Measurements from ENCODE around the gene DOP1A. TPM values are rescaled to one million over a fixed set of nuclear protein-coding genes. Genes with fewer than 3 reads are reported as not detected.

The DOP1A gene
- total and polyA plus RNA-seq, 2 of the 4 experiments (the other 2 are of a cell fraction): 6.0 to 32.4 TPM

DNA sequence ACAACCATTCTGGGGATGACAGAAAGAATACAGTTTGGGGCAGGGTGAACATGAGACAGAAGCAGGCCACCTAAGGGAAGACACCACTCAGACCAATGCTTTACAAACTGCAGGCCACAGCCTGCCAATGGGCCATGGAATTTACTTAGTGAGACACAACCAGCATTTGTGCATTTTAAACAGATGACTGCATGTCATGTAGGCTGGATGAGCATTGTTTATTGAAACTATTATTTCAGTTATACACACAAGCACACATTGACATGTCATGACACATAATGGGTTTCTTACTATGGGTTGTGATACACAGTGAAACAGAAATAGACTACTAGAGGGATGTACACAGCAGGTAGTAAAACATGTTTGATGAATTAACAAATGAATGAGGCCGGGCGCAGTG, 117.6 kb downstream of the DOP1A start:
- peak; percentile 8; the same call in 1 of the 2 replicates for ATAC-seq (ENCODE audit: low read depth)
- no peak overlapping the region for H3K4ac ChIP-seq (ENCODE audit: low read depth, low read length)
- no peaks in the 10 kb centered on the region for H3K27me3 ChIP-seq (ENCODE audit: control insufficient read depth, insufficient read depth, low read length)
- no peak overlapping the region; the same call in 1 of the 2 replicates for H3K14ac ChIP-seq (replicated peaks; ENCODE audit: low read depth, low read length)
- H4K91ac ChIP-seq (ENCODE audit: insufficient read depth, low read depth, low read length): no peak overlapping the region
- peak; percentile 57 for DNase-seq
- H3K79me1 ChIP-seq (ENCODE audit: low read depth in 1 of 2, low read length in 2 of 2): peaks cover 35 to 56% of the 10 kb centered on the region in 2 experiments
- H4K5ac ChIP-seq (ENCODE audit: low read depth, low read length): no peak overlapping the region
- peaks cover 36% of the 10 kb centered on the region for H4K20me1 ChIP-seq (ENCODE audit: insufficient read depth, low read length)
- peak overlapping the region; percentile 55 for H2BK5ac ChIP-seq (ENCODE audit: low read depth, low read length, poor library complexity, severe bottlenecking)
- no peak overlapping the region for H2AK5ac ChIP-seq (ENCODE audit: low read depth, low read length)
- H3K4me3 ChIP-seq (ENCODE audit: insufficient read depth, low read depth, low read length): no peak overlapping the region
- POLR2A ChIA-PET (ENCODE audit: unreplicated experiment): no interaction called here
- CTCF ChIA-PET: no interaction called here
- peaks cover 2% of the 10 kb centered on the region for H3K4me1 ChIP-seq (ENCODE audit: control insufficient read depth, insufficient read depth, low read length)
- in situ Hi-C loops (cut with MboI; ENCODE audit: low sequenced_read_pairs) (no loop called here), intact Hi-C loops (cut with micrococcal nuclease) (no loop called here), dilution Hi-C loops (cut with HindIII; ENCODE audit: low sequenced_read_pairs, unreplicated experiment) (no loop called here)
- H3K9me1 ChIP-seq (ENCODE audit: insufficient read depth, low read length): peaks cover 6% of the 10 kb centered on the region; the same call in 1 of the 2 replicates
- H3K9me3 ChIP-seq (ENCODE audit: control insufficient read depth, insufficient read depth, low read length): no peaks in the 10 kb centered on the region
- no TSS peak for BruUV-seq (replicated peaks)
- no peak overlapping the region for H2AK9ac ChIP-seq (replicated peaks; ENCODE audit: low read depth, low read length, poor library complexity)
- peak overlapping the region; percentile 35 for H3K23ac ChIP-seq (ENCODE audit: low read depth, low read length)
- H2AFZ ChIP-seq (replicated peaks; ENCODE audit: low read length, poor library complexity): no peak overlapping the region
- no peak overlapping the region for H4K8ac ChIP-seq (ENCODE audit: low read depth in 2 of 2, low read length in 2 of 2)
- 100% methylated on average over 2 of the region's 2 CpGs; no CpG with 5 or more reads in 1 of the 2 experiments for WGBS, 2 experiments (ENCODE audit: extremely low coverage in 2 of 2, insufficient read length in 1 of 2)
- H3K4me2 ChIP-seq (ENCODE audit: low read depth, low read length): no peak overlapping the region
- H3K18ac ChIP-seq (ENCODE audit: low read depth, low read length): no peak overlapping the region
- no peak overlapping the region for H3K56ac ChIP-seq (ENCODE audit: extremely low read depth, insufficient read depth, low read length)
- peaks cover 36% of the 10 kb centered on the region for H3K36me3 ChIP-seq (ENCODE audit: control insufficient read depth, insufficient read depth, low read length)
- H2BK15ac ChIP-seq (ENCODE audit: low read depth, low read length): no peak overlapping the region
- H2BK120ac ChIP-seq (ENCODE audit: low read depth, low read length): no peak overlapping the region
- H3K27ac ChIP-seq (ENCODE audit: insufficient read depth, low read length): no peak overlapping the region
- no peak overlapping the region for H2BK20ac ChIP-seq (ENCODE audit: low read depth, low read length)
- H3K9ac ChIP-seq (ENCODE audit: low read depth, low read length): no peak overlapping the region
- no peak for TF ChIP-seq FOS (IDR thresholded peaks at IDR 0.05; ENCODE audit: low read depth, low read length)
- no peak for TF ChIP-seq MAFK (IDR thresholded peaks at IDR 0.05; ENCODE audit: low read depth, low read length)
- TF ChIP-seq, protein P1, sequence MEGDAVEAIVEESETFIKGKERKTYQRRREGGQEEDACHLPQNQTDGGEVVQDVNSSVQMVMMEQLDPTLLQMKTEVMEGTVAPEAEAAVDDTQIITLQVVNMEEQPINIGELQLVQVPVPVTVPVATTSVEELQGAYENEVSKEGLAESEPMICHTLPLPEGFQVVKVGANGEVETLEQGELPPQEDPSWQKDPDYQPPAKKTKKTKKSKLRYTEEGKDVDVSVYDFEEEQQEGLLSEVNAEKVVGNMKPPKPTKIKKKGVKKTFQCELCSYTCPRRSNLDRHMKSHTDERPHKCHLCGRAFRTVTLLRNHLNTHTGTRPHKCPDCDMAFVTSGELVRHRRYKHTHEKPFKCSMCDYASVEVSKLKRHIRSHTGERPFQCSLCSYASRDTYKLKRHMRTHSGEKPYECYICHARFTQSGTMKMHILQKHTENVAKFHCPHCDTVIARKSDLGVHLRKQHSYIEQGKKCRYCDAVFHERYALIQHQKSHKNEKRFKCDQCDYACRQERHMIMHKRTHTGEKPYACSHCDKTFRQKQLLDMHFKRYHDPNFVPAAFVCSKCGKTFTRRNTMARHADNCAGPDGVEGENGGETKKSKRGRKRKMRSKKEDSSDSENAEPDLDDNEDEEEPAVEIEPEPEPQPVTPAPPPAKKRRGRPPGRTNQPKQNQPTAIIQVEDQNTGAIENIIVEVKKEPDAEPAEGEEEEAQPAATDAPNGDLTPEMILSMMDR (conservative IDR thresholded peaks at IDR 0.05; ENCODE audit: low read depth, low read length): no peak
- TF ChIP-seq CEBPB (IDR thresholded peaks at IDR 0.05; ENCODE audit: low read depth, low read length): no peak
- TF ChIP-seq BHLHE40 (IDR thresholded peaks at IDR 0.05; ENCODE audit: low read depth, low read length): no peak
- no peak for TF ChIP-seq POLR2A (IDR thresholded peaks at IDR 0.05; ENCODE audit: low read depth, low read length)
- TF ChIP-seq NFE2L2 (IDR thresholded peaks at IDR 0.05; ENCODE audit: low read depth, low read length): no peak
- no peak for TF ChIP-seq MXI1 (IDR thresholded peaks at IDR 0.05; ENCODE audit: borderline replicate concordance, low read depth, low read length)
- no peak for TF ChIP-seq RCOR1 (IDR thresholded peaks at IDR 0.05; ENCODE audit: insufficient replicate concordance, low read length)
- TF ChIP-seq RAD21 (IDR thresholded peaks at IDR 0.05; ENCODE audit: low read length): no peak

Measured in IMR-90 (cell line).